ENCODE results near the gene ZNF469.

Gene ZNF469

DNA sequence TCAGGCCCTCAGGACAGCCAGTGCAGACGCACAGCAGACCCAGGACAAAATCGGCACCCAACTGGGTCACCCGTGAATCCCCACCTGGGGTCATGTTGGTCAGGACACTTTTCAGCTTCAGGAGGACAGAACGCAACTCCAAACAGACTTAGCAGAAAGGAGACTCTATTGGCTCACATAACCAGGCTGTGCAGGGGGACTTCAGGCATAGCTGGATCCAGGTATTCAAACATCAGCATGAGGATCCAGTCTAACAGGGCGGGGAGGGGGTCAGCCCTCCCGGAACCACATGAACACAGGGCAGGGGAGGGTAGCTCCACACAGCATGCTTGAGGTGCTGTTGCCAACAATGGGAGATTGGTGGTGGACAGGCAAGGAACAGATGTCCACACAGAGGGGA is 22.0 kb downstream of the ZNF469 start:
- TF ChIP-seq, protein P1, sequence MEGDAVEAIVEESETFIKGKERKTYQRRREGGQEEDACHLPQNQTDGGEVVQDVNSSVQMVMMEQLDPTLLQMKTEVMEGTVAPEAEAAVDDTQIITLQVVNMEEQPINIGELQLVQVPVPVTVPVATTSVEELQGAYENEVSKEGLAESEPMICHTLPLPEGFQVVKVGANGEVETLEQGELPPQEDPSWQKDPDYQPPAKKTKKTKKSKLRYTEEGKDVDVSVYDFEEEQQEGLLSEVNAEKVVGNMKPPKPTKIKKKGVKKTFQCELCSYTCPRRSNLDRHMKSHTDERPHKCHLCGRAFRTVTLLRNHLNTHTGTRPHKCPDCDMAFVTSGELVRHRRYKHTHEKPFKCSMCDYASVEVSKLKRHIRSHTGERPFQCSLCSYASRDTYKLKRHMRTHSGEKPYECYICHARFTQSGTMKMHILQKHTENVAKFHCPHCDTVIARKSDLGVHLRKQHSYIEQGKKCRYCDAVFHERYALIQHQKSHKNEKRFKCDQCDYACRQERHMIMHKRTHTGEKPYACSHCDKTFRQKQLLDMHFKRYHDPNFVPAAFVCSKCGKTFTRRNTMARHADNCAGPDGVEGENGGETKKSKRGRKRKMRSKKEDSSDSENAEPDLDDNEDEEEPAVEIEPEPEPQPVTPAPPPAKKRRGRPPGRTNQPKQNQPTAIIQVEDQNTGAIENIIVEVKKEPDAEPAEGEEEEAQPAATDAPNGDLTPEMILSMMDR (conservative IDR thresholded peaks at IDR 0.05; ENCODE audit: control insufficient read depth, insufficient read depth, low read depth, low read length), result no peak
- no peak overlapping the region for H3K4me3 ChIP-seq (ENCODE audit: control insufficient read depth, low read depth, low read length)
- no peak for DNase-seq (ENCODE audit: low read depth)

- H3K4me3 ChIP-seq (ENCODE audit: control insufficient read depth, low read depth, low read length), result peak overlapping the region; percentile 1
- DNase-seq (ENCODE audit: low read depth), result peak; percentile 77
- TF ChIP-seq, protein P1 (conservative IDR thresholded peaks at IDR 0.05; ENCODE audit: control insufficient read depth, insufficient read depth, low read depth, low read length), result no peak
These were observed 22.7 kb downstream of the ZNF469 start for GRCh38 chr16:88405216-88406060.

DNA sequence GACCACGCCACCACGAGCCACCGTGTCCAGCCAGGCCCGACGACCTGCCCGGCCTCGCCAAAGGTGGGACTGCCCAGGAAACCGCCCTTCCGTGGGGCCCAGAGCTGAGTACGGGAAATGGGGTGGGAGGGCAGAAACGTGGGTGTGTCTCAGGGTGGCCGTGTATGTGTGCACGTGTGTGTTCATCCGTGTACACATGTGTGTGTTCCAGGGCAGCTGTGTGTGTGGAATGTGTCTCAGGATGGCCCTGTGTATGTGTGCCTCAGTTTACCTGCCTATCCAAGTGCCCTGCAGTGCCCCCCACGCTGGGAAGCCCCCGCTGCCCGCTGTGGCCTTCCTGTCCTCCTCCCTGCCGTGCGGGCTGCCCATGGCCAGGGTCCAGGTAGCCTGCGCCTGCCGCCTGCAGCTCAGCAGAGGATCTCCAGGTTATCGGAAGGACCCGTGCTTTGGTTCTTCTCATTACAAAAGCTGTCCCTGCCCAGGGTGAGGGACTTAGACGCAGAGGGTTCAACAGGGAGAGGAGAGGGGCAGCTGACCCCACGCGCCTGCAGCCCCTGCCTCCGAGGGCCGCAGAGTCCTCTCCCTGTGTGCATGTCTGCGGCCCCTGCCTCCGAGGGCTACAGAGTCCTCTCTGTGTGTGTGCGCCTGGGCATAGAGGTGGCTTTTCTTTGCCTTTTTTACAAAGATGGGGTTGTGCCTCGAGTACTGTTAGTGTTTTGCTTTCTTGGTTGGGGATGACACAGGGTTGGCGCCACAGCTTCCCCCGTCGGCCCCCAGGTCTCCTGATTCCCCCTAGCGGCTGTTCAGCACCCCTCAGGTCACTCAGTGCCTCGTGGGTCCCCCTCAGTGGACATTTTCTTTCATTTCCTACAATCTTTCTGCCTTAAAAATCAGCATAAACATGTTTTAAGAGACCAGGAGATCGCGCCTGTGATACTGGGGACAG is 23.6 kb downstream of the ZNF469 start:
- H3K4me3 ChIP-seq (ENCODE audit: control insufficient read depth, low read depth, low read length), result no peak overlapping the region
- TF ChIP-seq, protein P1 (conservative IDR thresholded peaks at IDR 0.05; ENCODE audit: control insufficient read depth, insufficient read depth, low read depth, low read length), result peak; percentile 31
- no peak for DNase-seq (ENCODE audit: low read depth)

DNA sequence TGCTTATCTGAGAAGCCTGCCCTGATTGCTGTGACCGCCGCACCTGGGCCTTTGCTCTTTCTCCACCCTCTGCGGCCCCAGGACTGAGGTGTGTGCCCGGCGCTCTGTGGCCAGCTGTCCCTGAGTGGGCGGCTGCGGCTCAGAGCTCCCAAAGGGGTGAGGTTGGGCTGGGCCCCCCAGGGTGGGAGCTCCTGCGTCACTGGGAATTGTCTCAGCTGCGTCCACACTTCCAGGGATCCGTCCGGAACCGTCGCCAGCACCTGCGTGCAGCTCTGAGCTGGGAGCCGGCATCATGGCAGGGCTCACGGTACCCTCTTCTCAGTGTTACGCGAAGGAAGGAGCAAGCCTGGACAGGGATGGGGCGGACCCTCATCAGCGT is 24.3 kb downstream of the ZNF469 start:
- DNase-seq (ENCODE audit: low read depth), result no peak
- H3K4me3 ChIP-seq (ENCODE audit: control insufficient read depth, low read depth, low read length), result no peak overlapping the region
- TF ChIP-seq, protein P1 (conservative IDR thresholded peaks at IDR 0.05; ENCODE audit: control insufficient read depth, insufficient read depth, low read depth, low read length), result no peak

GRCh38 chr16:88407807-88408206 is 25.0 kb downstream of the ZNF469 start:
- TF ChIP-seq, protein P1 (conservative IDR thresholded peaks at IDR 0.05; ENCODE audit: control insufficient read depth, insufficient read depth, low read depth, low read length), result no peak
- DNase-seq (ENCODE audit: low read depth), result no peak
- no peak overlapping the region for H3K4me3 ChIP-seq (ENCODE audit: control insufficient read depth, low read depth, low read length)

DNA sequence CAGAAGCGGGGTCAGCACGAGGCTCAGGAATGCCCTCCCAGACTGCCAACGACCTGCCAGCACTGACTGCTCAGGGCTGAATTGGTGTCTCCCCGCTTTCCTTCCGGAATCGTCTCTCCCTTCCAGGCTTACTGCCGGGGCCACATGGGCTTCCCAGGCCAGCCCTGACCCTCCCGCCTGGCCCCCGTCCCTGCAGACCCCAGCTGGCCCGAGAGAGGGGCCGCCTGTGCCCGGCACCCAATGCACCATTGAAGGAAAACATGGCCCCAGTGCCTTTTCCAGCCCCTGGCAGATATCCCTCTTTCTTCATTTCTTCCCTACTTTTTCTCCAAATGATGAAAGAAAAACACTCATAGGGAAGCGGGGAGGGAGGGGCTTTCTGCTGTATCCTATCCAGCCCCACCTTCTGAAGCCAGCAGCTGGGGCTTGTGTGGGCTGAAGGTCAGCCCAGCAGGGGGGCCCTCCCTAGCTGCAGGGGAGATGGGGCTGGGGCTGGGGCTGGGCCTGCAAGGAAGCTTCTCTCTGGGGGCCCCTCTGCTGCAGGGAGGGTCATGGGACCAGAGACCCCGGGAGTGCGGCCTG is 25.9 kb downstream of the ZNF469 start:
- H3K4me3 ChIP-seq (ENCODE audit: control insufficient read depth, low read depth, low read length), result no peak overlapping the region
- no peak for DNase-seq (ENCODE audit: low read depth)
- TF ChIP-seq, protein P1 (conservative IDR thresholded peaks at IDR 0.05; ENCODE audit: control insufficient read depth, insufficient read depth, low read depth, low read length), result no peak

All from fibroblast of mammary gland (primary cell).